NK-92 treated with Interleukin-12 subunit alpha and Interleukin-12 subunit beta, amount 100 ng/mL, for 24 hours (cell line): ENCODE results near the gene DGKA.

Source experiments
- DNase-seq: peaks from one replicate; lab custom pipeline; 2025; lab: John Stamatoyannopoulos, UW

Gene DGKA

DNA sequence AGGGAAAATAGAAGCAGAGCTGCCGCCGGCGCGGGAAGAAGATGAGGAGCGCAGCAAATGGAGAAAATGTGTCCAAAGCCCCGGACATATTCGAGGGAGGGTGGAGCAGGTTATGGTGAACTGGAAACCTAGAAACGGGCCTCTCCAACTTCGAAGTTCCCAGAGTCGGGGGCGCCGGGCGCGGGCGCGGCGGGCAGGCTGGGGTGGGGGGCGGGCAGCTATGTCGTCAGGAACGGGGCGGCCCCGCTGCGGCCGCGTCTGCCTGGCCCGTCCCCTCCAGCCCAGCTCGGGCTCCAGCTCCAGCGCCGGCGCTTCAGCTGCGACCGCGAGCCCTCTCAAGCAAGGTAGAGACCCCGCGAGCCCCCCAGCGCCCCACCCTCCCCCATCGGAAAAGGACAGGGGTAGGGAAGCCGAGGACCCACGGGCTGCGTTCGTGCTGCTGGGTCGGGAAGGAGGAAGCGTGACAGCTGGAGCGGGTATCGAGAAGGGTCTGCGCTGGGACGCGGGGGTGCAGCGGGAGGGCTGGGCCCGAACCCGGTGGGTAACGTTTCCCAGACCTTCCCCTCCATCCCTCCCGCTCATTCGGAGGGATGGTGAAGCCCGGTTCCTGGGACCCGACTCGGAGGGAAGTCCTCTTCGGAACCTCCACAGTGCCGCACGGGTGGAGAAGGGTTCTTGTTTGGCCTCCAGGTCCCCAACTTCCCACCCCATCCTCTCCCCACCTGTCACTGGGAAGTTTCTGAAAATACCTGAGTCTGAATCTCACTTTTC is 1.0 kb downstream of the DGKA start:
- DNase-seq = no peak

DNA sequence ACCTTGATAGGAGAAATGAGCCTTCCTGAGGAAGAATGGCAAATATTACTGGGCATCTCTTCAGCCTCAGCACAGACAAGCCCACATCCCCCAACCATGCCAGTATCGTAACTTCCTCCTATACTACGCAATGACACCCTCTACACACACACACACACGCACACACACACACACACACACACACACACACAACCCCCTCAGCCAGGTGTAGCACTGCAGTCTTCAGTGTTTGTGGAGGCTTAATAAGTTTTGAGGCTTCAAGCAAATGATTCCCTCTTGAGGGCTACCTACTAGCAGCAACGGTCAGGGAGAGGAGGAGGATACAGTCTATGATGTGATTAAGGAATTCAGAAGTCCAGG is 1.6 kb downstream of the DGKA start:
- no peak for DNase-seq

DNA sequence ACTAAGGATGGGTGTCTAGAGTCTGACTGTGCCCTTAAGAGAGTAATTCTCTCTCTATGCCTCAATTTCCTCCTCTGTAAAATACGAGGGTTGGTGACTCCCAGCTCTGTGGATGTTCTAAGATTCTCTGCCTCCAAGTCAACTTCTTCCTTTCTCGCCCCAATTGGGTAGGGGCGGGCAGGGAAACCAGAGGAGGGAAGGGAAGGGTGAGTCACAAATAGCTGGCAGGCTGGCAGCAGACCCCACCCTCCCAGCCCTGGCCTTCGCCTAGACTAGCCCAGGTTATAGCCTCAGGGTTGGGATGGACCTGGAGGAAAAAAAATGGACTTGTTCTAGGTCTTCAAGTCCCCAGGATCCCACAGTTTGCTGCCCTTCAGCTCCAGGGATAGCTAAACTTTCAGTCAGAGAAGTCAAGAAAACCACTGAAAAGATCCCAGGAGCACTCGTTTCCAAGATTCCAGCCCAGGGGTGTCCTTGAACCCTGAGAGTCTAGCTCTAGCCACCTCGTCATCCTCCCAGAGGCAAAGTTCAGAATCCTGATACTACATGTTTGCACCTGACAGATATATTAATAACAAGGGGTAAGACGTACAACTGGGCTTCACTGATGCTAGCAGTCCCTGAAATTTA is 2.3 kb downstream of the DGKA start:
- no peak for DNase-seq

DNA sequence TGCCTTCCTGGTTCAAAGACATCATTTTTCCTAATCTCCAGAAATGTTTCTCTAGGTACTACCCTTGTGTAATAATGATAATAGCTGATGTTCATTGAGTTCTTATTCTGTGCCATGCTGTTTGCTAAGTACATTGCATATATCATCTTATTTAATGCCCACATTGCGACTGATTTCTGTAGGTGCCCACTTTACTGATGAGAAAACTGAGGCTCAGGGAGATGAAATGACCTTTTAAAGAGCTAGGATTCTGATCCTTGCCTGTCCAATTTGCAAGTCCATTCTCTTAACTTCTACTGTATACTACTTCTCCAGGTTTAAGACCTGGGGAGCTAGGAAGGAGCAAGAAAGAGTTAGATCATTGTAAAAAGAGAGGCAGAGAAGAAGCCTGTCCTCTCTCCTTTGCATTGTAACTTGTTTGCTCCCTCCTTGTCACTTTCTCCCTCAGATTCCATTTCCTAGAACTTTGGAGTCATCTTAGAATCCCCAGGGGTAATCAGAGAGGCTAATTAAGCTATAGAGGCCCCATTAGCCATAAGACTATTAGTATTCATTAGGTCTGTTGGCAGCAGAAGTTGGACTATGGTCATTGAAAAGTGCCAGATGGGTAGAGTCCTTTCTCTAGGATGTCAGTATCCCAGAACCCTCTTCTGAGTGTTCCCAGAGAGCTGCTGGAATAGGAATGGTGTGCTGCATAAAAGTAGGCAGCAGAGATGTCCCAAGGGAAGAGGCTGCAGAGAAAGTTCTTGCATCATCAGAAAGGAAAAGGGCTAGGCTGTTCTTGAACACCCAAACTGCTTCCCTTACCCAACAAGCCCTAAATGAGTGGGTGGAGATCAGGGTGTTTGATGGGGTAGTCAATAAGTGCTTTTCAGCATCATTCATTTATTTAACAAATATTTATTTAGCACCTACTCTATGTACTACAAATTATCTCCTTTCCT is 3.1 kb downstream of the DGKA start:
- no peak for DNase-seq

DNA sequence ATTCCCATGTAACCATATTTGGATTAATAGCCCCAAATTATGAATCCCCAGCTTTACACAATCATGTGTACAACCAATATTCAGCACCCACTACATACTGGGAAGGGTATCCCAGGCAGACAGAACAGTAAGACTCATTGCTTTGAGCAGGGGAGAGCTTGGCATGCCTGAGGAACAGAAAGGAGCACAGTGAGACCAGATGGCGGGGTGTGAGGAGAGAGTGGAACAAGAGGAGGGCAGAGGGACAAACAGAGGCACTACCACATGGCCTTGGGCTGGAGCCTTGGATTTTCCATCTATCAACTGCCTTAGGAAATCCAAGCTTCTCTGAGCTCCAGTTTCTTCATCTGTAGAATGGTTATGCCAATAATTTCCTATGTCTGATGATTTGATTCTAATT is 3.8 kb downstream of the DGKA start:
- no peak for DNase-seq

DNA sequence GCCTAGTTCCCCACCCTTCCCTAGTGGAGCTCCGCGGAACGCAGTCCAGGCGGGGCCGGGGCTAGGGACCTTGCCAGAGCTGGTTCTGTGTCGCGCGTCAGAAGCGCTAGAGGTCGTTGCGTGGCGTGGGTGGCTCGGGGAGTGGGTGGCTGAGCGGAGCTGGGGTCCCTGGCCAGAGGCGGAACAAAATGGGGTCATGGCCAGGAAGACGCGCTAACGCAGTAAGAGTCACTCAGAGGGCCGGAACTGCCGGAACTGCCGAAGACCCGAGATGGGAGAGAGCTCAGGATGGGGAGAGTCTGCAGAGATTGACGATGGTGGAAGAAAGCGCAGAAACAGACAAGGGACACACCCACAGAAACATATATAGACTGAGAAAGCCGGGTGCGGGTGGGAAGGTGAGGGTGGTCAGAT is 4.8 kb downstream of the DGKA start:
- DNase-seq = no peak

DNA sequence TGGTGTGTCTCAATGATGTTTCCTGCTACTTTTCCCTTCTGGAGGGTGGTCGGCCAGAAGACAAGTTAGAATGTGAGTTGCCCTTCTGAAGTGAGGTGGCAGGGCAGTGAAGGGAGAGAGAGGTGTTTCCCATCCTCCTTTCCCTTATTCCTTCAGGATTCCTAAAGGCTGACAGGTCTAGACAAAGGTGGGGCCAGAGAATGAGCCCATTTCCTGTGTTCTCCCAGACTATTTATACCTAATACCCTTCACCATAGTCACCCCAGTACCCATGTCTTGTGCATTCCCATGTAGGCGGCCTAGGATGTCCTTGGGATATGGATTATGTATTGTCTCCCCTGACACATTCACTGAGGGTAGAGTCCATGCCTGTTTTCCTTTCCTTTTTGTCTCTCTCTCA is 7.0 kb downstream of the DGKA start:
- DNase-seq = no peak

DNA sequence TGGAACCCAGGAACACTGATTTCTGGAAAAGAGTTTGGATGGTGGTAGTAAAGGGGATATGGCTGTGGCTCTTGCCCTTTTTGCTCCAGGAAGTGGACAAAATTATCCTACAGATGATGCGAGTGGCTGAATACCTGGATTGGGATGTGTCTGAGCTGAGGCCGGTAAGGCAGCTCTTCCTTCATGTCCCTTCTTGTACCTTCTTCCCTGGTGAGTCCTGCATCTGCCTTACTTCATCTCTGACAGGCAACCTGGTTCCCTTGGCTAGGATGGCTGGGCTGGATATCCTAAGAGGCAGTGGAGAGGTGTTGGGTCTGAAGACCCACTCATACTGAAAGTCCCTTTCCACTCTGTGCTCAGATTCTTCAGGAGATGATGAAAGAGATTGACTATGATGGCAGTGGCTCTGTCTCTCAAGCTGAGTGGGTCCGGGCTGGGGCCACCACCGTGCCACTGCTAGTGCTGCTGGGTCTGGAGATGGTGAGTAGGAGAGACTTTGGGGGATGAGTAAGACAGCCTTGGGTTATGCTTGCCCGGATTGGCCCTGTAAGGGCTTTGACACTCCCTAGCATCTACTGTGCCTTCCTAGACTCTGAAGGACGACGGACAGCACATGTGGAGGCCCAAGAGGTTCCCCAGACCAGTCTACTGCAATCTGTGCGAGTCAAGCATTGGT is 8.0 kb downstream of the DGKA start:
- no peak for DNase-seq

DNA sequence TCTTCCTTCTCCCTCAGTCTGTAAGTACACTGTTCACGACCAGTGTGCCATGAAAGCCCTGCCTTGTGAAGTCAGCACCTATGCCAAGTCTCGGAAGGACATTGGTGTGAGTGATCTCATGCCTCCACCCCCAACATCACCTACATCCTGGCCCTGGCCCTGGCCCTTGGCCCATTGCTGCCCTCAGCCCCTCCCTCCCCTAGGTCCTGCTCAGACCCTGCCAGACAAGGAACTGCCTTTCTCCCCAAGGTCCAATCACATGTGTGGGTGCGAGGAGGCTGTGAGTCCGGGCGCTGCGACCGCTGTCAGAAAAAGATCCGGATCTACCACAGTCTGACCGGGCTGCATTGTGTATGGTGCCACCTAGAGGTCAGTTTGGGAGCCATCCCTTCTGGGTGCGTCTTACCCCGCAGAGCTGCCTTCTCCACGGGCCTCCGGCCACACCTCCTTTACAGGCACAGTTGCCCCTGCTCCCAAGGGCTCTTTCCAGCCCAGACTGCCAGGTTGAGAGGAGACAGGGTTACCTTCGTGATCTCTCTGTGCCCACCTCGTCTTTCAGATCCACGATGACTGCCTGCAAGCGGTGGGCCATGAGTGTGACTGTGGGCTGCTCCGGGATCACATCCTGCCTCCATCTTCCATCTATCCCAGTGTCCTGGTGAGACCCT is 9.2 kb downstream of the DGKA start:
- DNase-seq = peak; percentile 58

DNA sequence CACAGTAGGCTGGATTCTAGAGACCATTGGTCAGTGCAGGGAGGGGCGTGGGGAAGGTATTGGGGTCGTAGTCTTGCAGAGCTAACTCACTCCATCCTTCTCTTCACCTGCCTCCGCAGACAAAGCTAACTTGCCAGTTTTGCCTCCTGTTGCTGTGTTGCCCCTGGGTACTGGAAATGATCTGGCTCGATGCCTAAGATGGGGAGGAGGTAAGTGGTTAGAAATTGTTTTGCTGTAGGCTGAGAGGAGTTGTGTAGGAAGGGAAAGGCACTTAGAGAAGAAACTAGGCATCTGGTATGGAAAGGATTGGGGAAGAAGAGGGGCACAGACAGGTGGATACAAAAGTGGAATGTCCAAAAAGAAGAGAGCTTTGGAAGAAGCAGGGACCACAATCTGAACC is 11.1 kb downstream of the DGKA start:
- no peak for DNase-seq

DNA sequence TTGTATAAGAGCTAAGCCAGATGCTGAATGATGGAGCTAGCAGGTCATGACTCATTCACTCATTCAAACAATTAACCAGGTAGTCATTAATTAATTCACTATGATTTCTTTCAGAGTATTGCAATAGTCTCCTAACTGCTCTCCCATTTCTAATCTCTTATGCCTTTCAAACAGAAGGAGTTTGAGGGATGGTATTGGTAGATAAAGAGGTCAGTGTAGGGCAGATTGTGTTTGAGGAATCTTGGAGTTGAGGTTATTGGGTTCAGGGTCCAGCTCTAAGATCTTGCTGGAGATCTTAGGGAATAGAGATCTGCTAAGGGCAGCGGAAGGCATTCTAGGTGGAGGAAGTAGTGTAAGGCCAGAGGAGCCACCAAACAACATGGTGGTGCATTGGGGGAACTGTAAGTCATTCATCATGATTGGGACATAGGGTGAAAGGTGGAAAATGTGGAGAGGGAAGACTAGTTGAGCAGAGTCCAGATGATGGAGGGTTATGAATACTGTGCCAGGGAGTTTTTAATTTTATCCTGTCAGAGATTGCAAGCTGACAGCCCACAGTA is 11.7 kb downstream of the DGKA start:
- DNase-seq = no peak

DNA sequence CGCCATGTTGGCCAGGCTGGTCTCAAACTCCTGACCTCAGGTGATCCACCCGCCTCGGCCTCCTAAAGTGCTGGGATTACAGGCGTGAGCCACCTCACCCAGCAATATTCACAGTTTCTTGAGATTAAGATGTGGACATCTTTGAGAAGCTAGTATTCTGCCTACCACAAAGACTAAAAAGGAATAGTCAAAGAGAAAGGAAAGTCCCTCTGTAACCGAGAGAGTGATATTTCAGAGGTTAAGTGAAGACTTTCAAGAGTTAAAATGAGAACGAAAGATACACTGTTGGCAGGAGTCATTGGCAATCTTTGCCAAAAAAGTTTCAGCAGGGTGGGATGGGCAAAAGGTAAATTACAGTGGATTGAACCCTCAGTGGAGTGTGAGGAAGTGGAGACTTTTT is 15.6 kb downstream of the DGKA start:
- no peak for DNase-seq

DNA sequence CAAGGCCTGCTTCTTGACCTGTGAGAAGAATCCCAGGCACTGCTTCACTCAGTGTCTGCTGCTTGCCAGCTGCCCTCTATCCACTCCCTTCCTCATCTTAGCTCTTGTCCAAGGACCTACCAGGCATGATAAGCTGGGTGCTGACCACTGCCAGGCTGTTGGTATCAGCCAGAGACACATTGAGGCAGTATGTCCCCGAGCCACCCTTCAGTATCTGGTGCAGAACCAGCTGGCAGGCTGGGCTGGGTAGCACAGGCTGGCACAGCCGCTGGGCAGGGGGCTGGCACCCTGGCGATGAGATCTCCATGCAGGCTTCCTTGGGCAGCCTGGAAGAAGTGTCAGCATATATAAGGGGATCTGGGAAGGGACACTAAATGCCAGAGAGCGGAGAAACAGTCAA is 24.4 kb downstream of the DGKA start:
- DNase-seq = no peak

DNA sequence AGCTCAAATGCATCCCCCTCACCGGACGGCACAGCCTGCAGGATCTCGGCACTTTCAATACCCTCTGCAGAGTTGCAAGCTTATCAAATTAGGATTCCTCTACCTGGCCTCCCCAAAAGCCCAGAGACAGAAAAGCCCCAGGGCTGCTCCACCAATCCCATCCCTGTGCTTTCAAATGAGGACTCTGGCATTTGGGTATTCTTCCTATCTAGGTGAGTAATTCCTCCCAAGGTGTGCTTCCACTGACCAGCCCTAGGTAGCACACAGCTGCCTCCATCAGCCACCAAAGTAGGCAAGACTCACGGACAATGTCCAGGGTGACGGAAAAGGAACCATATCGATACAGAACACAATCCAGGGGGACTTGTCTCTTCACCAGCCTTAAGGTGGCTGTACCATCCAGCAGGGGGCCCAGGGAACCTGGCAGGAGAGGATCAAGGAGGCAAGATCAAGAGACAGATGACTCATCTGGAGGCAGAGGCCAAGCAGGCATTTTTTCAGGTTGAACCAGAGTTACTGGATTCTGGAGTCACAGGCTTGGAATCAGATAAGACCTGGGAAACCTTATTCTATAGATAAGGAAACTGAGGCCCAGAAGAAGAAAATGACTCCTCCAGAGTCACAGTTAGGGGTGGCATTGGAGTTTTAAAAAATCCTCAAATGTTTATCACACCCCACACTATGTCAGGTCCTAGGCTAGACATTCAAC is 25.0 kb downstream of the DGKA start:
- peak; percentile 2 for DNase-seq

DNA sequence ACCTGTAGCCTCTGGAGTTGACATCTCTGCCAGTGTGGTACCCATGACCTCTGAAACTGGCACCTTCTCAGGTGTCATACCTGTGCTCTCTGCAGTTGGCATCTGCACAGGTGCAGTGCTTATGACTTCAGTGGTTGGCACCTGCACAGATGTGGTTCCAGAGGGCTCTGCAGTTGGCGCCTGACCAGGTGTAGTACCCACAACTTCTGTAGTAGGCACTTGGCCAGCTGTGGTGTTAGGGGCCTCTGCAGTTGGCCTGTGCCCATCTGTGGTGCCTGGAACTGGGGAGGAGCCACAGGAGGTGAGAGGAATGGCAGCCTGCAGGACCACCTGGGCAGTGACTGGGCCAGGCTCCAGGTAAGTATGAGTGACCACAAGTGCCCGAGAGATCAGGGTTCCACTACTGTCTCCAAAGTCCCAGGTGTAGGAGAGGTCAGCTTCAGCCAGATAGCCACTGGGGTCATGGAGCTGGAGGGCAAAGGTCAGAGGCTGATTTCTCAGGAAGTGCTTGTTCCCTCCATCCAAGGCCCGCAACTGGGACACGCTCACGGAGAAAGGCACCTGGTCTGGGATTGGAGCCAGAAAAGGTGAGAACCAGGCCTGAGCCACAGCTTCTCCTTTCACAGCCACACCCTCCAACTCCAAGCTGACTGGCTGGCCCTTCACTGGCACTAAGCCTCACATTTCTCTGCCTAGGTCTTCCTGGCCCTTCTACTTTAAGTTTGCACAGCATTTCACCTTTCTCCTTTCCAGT is 26.3 kb downstream of the DGKA start:
- no peak for DNase-seq

DNA sequence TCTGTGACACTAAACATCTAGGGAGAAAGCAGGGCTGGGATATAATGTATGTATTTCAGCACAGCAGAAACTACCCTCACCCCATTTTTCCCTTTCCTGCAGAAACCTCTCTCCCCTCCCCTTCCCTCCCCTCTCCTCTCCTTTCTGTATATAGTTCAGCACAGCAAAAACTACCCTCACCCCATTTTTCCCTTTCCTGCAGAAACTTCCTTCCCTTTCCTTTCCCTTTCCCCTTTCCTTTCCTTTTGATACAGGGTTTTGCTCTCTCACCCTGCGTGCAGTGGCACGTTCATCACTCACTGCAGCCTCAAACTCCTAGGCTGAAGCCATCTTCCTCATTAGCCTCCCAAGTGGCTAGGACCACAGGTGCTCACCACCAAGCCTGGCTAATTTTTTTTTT is 32.8 kb downstream of the DGKA start:
- DNase-seq = no peak

DNA sequence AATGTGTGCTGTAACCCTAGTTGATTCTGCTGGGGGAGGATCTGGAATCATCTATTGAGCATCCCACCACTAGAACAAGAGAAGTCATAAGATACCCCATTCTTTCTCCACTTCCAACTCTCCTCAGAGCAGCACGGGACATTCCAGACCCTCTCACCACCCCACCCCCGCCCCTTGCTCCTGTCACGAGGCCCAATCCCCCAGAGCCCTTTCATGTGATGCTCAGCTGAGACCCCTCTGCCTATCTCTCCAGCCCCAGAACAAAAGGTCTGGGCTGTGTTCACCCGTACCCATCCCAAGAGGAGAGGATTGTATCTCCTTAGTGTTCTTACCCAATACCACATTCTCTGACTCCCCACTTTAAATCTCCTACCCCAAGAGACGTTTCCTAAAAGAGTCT is 34.3 kb downstream of the DGKA start:
- DNase-seq = no peak

DNA sequence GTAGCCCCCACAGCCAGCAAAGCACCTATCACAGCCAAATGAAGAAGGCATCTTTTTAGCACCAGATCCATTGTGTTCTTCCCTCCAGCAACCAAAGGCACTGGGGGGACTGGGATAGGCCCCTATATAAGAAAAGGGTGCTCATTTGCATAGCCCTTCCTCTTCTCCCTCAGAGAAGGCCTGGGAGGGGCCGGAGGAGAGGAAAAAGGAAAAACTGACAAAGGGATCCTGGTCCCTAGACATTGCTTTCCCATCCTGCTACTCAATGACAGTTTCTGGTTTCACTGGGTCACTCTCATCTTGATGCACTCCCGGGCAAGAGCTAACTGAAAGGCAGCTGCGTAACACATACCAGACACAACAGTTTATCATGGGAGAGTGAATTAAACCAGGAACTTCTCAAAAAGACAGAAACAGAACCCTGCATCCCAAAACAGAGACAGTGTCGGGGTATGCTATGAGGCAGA is 35.0 kb downstream of the DGKA start, which contains the start of gene PMEL:
Gene PMEL, minus strand, starts transcription at position 102 of the 467 bp plus-strand sequence. Its CDS starts 31 bp downstream, at position 71.
- no peak for DNase-seq

DNA sequence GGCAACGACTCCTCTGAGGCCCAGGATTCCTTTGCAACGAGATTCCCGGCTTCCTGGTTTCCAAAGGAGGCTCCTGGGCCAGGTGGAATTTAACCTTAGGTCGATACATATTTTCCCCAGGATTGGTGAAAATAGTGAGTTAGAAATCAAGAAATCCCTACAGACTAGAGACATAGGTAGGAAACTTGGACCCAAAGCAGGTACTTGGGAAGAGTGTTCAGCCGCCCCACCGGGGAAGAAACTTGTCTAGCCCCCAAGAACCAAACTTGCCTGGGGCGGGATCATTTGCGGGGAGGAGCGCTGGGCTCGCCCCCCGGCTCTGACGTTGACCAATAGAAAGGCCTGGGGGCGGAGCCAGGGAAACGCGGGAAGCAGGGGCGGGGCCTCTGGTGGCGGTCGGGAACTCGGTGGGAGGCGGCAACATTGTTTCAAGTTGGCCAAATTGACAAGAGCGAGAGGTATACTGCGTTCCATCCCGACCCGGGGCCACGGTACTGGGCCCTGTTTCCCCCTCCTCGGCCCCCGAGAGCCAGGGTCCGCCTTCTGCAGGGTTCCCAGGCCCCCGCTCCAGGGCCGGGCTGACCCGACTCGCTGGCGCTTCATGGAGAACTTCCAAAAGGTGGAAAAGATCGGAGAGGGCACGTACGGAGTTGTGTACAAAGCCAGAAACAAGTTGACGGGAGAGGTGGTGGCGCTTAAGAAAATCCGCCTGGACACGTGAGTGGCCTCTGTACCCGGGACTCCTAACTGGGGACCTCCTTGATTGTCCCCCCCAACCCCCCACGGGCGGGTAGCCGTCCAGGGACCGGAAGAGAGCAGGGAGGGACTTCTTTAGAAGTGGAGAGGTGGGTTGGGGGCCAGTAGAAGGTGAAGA is 35.7 kb downstream of the DGKA start, which contains the start of gene CDK2:
Gene CDK2, plus strand, starts transcription at position 423 of the 874 bp plus-strand sequence. Its CDS starts 179 bp downstream, at position 602.
- peak; percentile 79 for DNase-seq
